PFSK-1 (cell line): Measurements from ENCODE around the gene SFTPA1.

Experiments used
- POLR2AphosphoS5 ChIP-seq: IDR thresholded peaks from 2 replicates; pipeline ENCODE4 v1.6.1; 2012; ENCODE audit warnings: low read depth, mild to moderate bottlenecking, control low read depth, low read length, moderate library complexity
- TF ChIP-seq, protein P1 (sequence below), 2 experiments: IDR thresholded peaks; 2 replicates each; pipeline versions ENCODE4 v1.6.1 to v1.8.0; 2011 to 2012; ENCODE audit warnings: low read depth in 2 of 2, low read length in 2 of 2, control low read depth in 1 of 2, inconsistent platforms in 1 of 2, mild to moderate bottlenecking in 1 of 2, moderate library complexity in 1 of 2; ENCODE audit not compliant: insufficient read depth in 1 of 2

DNA sequence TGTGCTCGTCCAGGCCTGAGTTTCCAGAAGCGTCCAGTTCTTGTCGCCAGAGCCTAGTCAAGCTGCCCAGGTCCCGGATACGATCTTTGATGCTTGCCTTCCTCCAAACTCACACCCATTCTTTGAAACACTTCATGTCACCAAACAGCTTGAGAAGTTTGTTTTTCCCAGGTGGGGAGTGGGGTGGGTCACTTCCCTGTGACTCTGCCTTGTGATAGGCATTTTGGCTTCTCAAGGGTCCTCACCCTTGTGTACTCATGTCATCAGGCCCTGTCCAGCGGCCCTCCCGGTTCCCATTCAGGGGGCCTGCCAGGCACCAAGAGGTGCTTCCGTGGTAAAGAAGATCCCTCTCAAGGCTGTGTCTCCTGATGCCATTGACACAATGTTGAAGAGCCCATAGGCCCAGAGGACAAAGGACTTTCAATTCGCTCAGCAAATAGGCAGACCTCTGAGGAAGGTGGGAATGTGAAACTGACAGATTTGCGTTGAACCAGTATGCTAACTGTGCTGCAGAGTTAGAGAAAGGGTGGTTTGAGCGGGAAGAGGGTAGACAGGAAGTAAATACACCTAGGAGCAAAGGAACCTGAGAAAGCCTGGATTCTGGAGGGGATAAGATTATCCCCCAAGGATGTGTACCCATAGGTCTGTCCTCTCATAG lies 24.7 kb upstream of the SFTPA1 start:
- TF ChIP-seq, protein P1, sequence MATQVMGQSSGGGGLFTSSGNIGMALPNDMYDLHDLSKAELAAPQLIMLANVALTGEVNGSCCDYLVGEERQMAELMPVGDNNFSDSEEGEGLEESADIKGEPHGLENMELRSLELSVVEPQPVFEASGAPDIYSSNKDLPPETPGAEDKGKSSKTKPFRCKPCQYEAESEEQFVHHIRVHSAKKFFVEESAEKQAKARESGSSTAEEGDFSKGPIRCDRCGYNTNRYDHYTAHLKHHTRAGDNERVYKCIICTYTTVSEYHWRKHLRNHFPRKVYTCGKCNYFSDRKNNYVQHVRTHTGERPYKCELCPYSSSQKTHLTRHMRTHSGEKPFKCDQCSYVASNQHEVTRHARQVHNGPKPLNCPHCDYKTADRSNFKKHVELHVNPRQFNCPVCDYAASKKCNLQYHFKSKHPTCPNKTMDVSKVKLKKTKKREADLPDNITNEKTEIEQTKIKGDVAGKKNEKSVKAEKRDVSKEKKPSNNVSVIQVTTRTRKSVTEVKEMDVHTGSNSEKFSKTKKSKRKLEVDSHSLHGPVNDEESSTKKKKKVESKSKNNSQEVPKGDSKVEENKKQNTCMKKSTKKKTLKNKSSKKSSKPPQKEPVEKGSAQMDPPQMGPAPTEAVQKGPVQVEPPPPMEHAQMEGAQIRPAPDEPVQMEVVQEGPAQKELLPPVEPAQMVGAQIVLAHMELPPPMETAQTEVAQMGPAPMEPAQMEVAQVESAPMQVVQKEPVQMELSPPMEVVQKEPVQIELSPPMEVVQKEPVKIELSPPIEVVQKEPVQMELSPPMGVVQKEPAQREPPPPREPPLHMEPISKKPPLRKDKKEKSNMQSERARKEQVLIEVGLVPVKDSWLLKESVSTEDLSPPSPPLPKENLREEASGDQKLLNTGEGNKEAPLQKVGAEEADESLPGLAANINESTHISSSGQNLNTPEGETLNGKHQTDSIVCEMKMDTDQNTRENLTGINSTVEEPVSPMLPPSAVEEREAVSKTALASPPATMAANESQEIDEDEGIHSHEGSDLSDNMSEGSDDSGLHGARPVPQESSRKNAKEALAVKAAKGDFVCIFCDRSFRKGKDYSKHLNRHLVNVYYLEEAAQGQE (IDR thresholded peaks at IDR 0.05; ENCODE audit: insufficient read depth in 1 of 2, low read depth in 2 of 2, low read length in 2 of 2), result no peak
- TF ChIP-seq POLR2AphosphoS5, result no peak
